H1 (cell line): Measurements from ENCODE around the gene EPHA1.

Experiments used
- ASH2L ChIP-seq: fragments of 200-600, 300-600 bp; sonication (generic); IDR thresholded peaks from one replicate; pipeline ENCODE4 v1.7.1; 2017; ENCODE audit warnings: low read length
- CTCF ChIP-seq, 3 experiments: IDR thresholded peaks; 1 replicate in 2 of 3; 2 replicates in 1 of 3; pipeline versions ENCODE4 v1.5.1 to v1.6.1; 2011; ENCODE audit warnings: low read length in 3 of 3, mild to moderate bottlenecking in 3 of 3, inconsistent platforms in 2 of 3, low read depth in 1 of 3, moderate library complexity in 1 of 3; ENCODE audit not compliant: insufficient read depth in 1 of 3; ENCODE audit errors: control extremely low read depth in 1 of 3
- EP300 ChIP-seq, 2 experiments: IDR thresholded peaks; 1 replicate in 1 of 2; 2 replicates in 1 of 2; pipeline ENCODE4 v1.6.1; 2011 to 2012; ENCODE audit warnings: low read depth in 2 of 2, low read length in 2 of 2, mild to moderate bottlenecking in 2 of 2, borderline replicate concordance in 1 of 2, inconsistent platforms in 1 of 2, moderate library complexity in 1 of 2
- FOSL1 ChIP-seq: IDR thresholded peaks from 2 replicates; pipeline ENCODE4 v1.6.1; 2011; ENCODE audit warnings: mild to moderate bottlenecking, low read depth, low read length, moderate library complexity; ENCODE audit not compliant: insufficient read depth
- MAFK ChIP-seq: IDR thresholded peaks from 2 replicates; pipeline ENCODE4 v1.6.1; 2012; ENCODE audit warnings: low read depth, mild to moderate bottlenecking, improper control_type of control experiment, low read length
- MAX ChIP-seq: IDR thresholded peaks from 2 replicates; pipeline ENCODE4 v1.6.1; 2012; ENCODE audit warnings: inconsistent platforms
- NRF1 ChIP-seq: IDR thresholded peaks from 2 replicates; pipeline ENCODE4 v1.6.1; 2011; ENCODE audit warnings: mild to moderate bottlenecking, low read depth, low read length, improper control_type of control experiment
- POLR2A ChIP-seq, 2 experiments: IDR thresholded peaks; 1 replicate in 1 of 2; 2 replicates in 1 of 2; pipeline ENCODE4 v1.6.1; 2011; ENCODE audit warnings: low read depth in 2 of 2, low read length in 2 of 2, mild to moderate bottlenecking in 2 of 2; ENCODE audit errors: control extremely low read depth in 1 of 2
- POLR2AphosphoS5 ChIP-seq: IDR thresholded peaks from 2 replicates; pipeline ENCODE4 v1.6.1; 2011; ENCODE audit warnings: low read depth, low read length
- TAF1 ChIP-seq: IDR thresholded peaks from 2 replicates; pipeline ENCODE4 v1.6.1; 2011; ENCODE audit warnings: mild to moderate bottlenecking, low read depth, low read length

- TF ChIP-seq EP300 (IDR thresholded peaks at IDR 0.05; ENCODE audit: borderline replicate concordance in 1 of 2, low read depth in 2 of 2, low read length in 2 of 2) = no peak
- TF ChIP-seq CTCF (IDR thresholded peaks at IDR 0.05; ENCODE audit: control extremely low read depth in 1 of 3, insufficient read depth in 1 of 3, low read depth in 1 of 3, low read length in 3 of 3) = no peak
- TF ChIP-seq FOSL1 = no peak
- TF ChIP-seq POLR2A (IDR thresholded peaks at IDR 0.05; ENCODE audit: control extremely low read depth in 1 of 2, low read depth in 2 of 2, low read length in 2 of 2) = no peak
- no peak for TF ChIP-seq POLR2AphosphoS5
- TF ChIP-seq NRF1 = no peak
- TF ChIP-seq MAX = no peak
- no peak for TF ChIP-seq TAF1
- no peak for TF ChIP-seq ASH2L
- TF ChIP-seq MAFK = no peak
These were observed 50.0 kb downstream of the EPHA1 start for GRCh38 chr7:143358626-143359025.
